Neural cell (in vitro differentiated cells): ENCODE data around the gene RNF32. TPM values are rescaled to one million over a fixed set of nuclear protein-coding genes. Genes with fewer than 3 reads are reported as not detected.

Experiments
- H2AFZ ChIP-seq: fragments of 200-600, 300-800 bp; sonication (generic), shearing (Covaris generic); 2 replicates; pipeline ENCODE4 v1.6.0; 2014; ENCODE audit warnings: low read depth, mild to moderate bottlenecking, antibody characterized with exemption, low read length, moderate library complexity
- H3F3A ChIP-seq: fragments of 200-600 bp; shearing (Covaris generic); 2 replicates; pipeline ENCODE4 v1.6.1; 2016; ENCODE audit warnings: mild to moderate bottlenecking, moderate library complexity, mixed read lengths, antibody characterized with exemption, low read length; ENCODE audit not compliant: insufficient read depth, poor library complexity, severe bottlenecking
- H3K27ac ChIP-seq: fragments of 200-600, 300-800 bp; sonication (generic), shearing (Covaris generic); 2 replicates; pipeline ENCODE4 v1.5.1; 2014; ENCODE audit warnings: mild to moderate bottlenecking, low read length, moderate library complexity
- H3K27me3 ChIP-seq: fragments of 300-800, 200-600 bp; sonication (generic), shearing (Covaris generic); 2 replicates; pipeline ENCODE4 v1.6.0; 2014; ENCODE audit warnings: mild to moderate bottlenecking, low read depth, low read length, moderate library complexity; ENCODE audit not compliant: insufficient read depth
- H3K36me3 ChIP-seq: fragments of 300-800, 200-600 bp; sonication (generic), shearing (Covaris generic); 2 replicates; pipeline ENCODE4 v1.5.1; 2014; ENCODE audit warnings: mild to moderate bottlenecking, antibody characterized with exemption, low read length, moderate library complexity; ENCODE audit not compliant: insufficient read depth
- H3K4me2 ChIP-seq: fragments of 300-800, 200-600 bp; sonication (generic), shearing (Covaris generic); 2 replicates; pipeline ENCODE4 v1.6.0; 2014; ENCODE audit warnings: mild to moderate bottlenecking, low read length
- H3K4me3 ChIP-seq: fragments of 300-800, 200-600 bp; sonication (generic), shearing (Covaris generic); 2 replicates; pipeline ENCODE4 v1.5.1; 2014; ENCODE audit warnings: mild to moderate bottlenecking, low read length, moderate library complexity
- H3K79me2 ChIP-seq: fragments of 200-600 bp; shearing (Covaris generic); replicated peaks from 2 replicates; pipeline ENCODE4 v1.6.0; 2014; ENCODE audit warnings: mild to moderate bottlenecking, low read length, moderate library complexity; ENCODE audit not compliant: insufficient read depth
- H3K9ac ChIP-seq: fragments of 300-800, 200-600 bp; sonication (generic), shearing (Covaris generic); 2 replicates; pipeline ENCODE4 v1.6.1; 2016; ENCODE audit warnings: mild to moderate bottlenecking, low read length, mixed read lengths
- H3K9me2 ChIP-seq: fragments of 200-600 bp; shearing (Covaris generic); 2 replicates; pipeline ENCODE4 v1.6.1; 2016; ENCODE audit warnings: mild to moderate bottlenecking, low read length, mixed read lengths; ENCODE audit not compliant: insufficient read depth
- H3K9me3 ChIP-seq: fragments of 200-600, 300-800 bp; sonication (generic), shearing (Covaris generic); 2 replicates; pipeline ENCODE4 v1.6.1; 2016; ENCODE audit warnings: mild to moderate bottlenecking, mixed run types, low read length, moderate library complexity, mixed read lengths
- H4K20me1 ChIP-seq: fragments of 200-600 bp; shearing (Covaris generic); 2 replicates; pipeline ENCODE4 v1.6.1; 2016; ENCODE audit warnings: mild to moderate bottlenecking, mixed run types; ENCODE audit not compliant: insufficient read depth
- CTCF ChIP-seq: fragments of 450-650 bp; IDR thresholded peaks from 2 replicates; pipeline ENCODE4 v1.5.1; 2014; ENCODE audit warnings: antibody characterized with exemption, mild to moderate bottlenecking, moderate library complexity; ENCODE audit not compliant: poor library complexity, severe bottlenecking
- EP300 ChIP-seq: fragments of 450-650 bp; conservative IDR thresholded peaks from 2 replicates; pipeline ENCODE4 v1.6.1; 2014; ENCODE audit warnings: antibody characterized with exemption, mild to moderate bottlenecking, moderate library complexity; ENCODE audit not compliant: poor library complexity, severe bottlenecking
- EZH2 ChIP-seq: fragments of 200-600, 300-800 bp; shearing (Covaris generic), sonication (generic); IDR thresholded peaks from 2 replicates; pipeline ENCODE4 v1.6.1; 2014; ENCODE audit warnings: antibody characterized with exemption, low read length, borderline replicate concordance, mild to moderate bottlenecking; ENCODE audit not compliant: insufficient read depth, poor library complexity, severe bottlenecking
- MXI1 ChIP-seq: fragments of 450-650 bp; conservative IDR thresholded peaks from 2 replicates; pipeline ENCODE4 v1.6.1; 2014; ENCODE audit warnings: antibody characterized with exemption, mild to moderate bottlenecking; ENCODE audit not compliant: poor library complexity, severe bottlenecking
- POLR2AphosphoS5 ChIP-seq: IDR thresholded peaks from 2 replicates; pipeline ENCODE4 v1.6.1; 2012
- RAD21 ChIP-seq: fragments of 450-650 bp; conservative IDR thresholded peaks from 2 replicates; pipeline ENCODE4 v1.6.1; 2014; ENCODE audit warnings: antibody characterized with exemption, mild to moderate bottlenecking, moderate library complexity
- REST ChIP-seq: IDR thresholded peaks from 2 replicates; pipeline ENCODE4 v1.6.1; 2012; ENCODE audit warnings: borderline replicate concordance
- SMC3 ChIP-seq: fragments of 450-650 bp; conservative IDR thresholded peaks from 2 replicates; pipeline ENCODE4 v1.6.1; 2014; ENCODE audit warnings: antibody characterized with exemption, mild to moderate bottlenecking, moderate library complexity; ENCODE audit not compliant: poor library complexity
- TAF1 ChIP-seq: IDR thresholded peaks from 2 replicates; pipeline ENCODE4 v1.6.1; 2012; ENCODE audit warnings: low read depth
- polyA plus RNA-seq: library from polyadenylated mRNA; depleted of rRNA; stranded (reverse); fragments of >200 nt; gene quantifications from 2 replicates; pipeline ENCODE4 v1.2.3, GENCODE V29; 2014

RNF32 gene
- polyA plus RNA-seq, 1 donor from 2014 or later, result 2.6 TPM

DNA sequence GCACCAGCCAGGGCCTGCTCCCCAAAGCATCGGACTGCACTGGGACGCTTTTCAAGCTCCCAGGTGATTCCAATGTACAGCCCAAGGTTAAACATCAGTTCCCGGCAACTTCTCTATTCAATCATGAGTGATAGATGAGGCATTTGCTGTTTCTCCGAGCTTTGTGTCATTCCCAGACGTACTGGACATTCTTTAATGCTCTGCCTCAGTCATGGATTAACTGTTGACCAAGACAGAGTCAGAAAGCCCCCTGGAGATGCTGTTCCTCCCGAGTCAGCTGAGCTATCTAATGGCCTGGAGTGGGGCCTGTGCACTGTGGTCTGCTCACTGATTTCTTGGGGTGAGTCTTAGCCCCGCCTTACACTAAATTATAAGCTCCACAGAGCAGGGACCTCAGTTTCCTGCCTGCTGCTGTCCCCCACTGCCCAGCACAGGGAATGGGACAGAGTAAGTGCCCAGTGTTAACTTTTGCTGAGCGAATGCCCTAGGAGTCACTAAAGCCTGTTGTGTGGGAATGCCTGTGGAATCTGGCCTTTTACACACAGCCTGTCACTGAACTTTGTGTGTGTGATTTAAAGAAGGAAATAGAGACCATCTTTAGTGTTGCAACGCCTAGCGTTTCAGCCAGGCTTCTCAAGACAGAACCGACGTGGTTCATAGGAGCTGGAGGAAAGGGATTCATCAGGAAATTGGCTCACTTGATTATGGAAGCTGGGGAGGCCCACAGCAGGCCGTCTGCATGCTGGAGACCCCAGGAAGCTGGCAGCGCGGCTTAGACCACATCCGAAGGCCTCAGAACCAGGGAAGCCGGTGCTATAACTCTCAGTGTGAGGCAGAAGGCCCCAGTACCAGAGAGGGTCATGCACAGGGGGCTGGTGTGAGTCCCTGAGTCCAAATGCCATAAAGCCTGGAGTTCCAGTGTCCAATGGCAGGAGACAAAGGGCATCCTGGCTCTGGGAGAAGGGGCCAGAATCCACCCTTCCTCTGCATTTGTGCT, 29.3 kb upstream of the RNF32 start:
- H3F3A ChIP-seq, result no peaks in the 10 kb centered on the region

GRCh38 chr7:156612930-156613329, 27.6 kb upstream of the RNF32 start:
- Histone ChIP-seq H3K9ac (no peak overlapping the region), H3K9me3 (no peaks in the 10 kb centered on the region), H4K20me1 (no peaks in the 10 kb centered on the region), H3K27me3 (peaks cover 30% of the 10 kb centered on the region), H3K9me2 (no peaks in the 10 kb centered on the region), H3K36me3 (no peaks in the 10 kb centered on the region), H3K4me2 (no peak overlapping the region), H3K79me2 (no peaks in the 10 kb centered on the region), H2AFZ (no peak overlapping the region), H3K27ac (no peak overlapping the region), H3K4me3 (no peak overlapping the region), H3F3A (no peaks in the 10 kb centered on the region)
- TF ChIP-seq EP300 (no peak), CTCF (no peak), POLR2AphosphoS5 (no peak), TAF1 (no peak), EZH2 (no peak), MXI1 (no peak), REST (no peak), SMC3 (no peak), RAD21 (no peak)

More for the DNA sequence above, 29.3 kb upstream of the RNF32 start:
- Histone ChIP-seq H3K27ac (no peak overlapping the region), H3K9me2 (no peaks in the 10 kb centered on the region), H3K9me3 (no peaks in the 10 kb centered on the region), H3K4me3 (no peak overlapping the region), H3K4me2 (no peak overlapping the region), H2AFZ (no peak overlapping the region), H4K20me1 (no peaks in the 10 kb centered on the region), H3K27me3 (peaks cover 15% of the 10 kb centered on the region), H3K36me3 (no peaks in the 10 kb centered on the region), H3K9ac (no peak overlapping the region), H3K79me2 (no peaks in the 10 kb centered on the region)
- no peak for TF ChIP-seq EZH2
- no peak for TF ChIP-seq REST
- TF ChIP-seq TAF1, result no peak
